Adrenal gland (tissue), 12 donors: ENCODE results near the gene TOX2. TPM values are rescaled to one million over a fixed set of nuclear protein-coding genes. Genes with fewer than 3 reads are reported as not detected.

Source experiments
- DNase-seq, 7 donors: peaks; one replicate each; pipeline ENCODE4 v3.0.0-alpha.2; 2019 to 2020
- H3K27ac ChIP-seq, 5 donors: fragments of 200-600 bp; sonication (generic) in 4 of 5; 1 replicate in 3 of 5; 2 replicates in 2 of 5; pipeline versions ENCODE4 v1.5.1 to v1.8.0; 2016 to 2020; ENCODE audit warnings: mild to moderate bottlenecking in 1 of 5
- H3K27me3 ChIP-seq: fragments of 200-600 bp; 2 replicates; pipeline ENCODE4 v1.8.0; 2021
- H3K36me3 ChIP-seq, 2 donors: fragments of 200-600 bp; replicated peaks in 1 of 2; 1 replicate in 1 of 2; 2 replicates in 1 of 2; pipeline versions ENCODE4 v1.5.1 to v1.8.0; 2018 to 2022
- H3K4me1 ChIP-seq, 2 donors: fragments of 200-600 bp; replicated peaks in 1 of 2; 1 replicate in 1 of 2; 2 replicates in 1 of 2; pipeline versions ENCODE4 v1.5.1 to v1.8.0; 2018 to 2021
- H3K4me3 ChIP-seq, 4 donors: fragments of 200-600 bp; sonication (generic) in 3 of 4; one replicate each; pipeline ENCODE4 v1.5.1; 2016 to 2018
- H3K9me3 ChIP-seq, 3 donors: fragments of 200-600 bp; sonication (generic) in 1 of 3; replicated peaks in 1 of 3; 1 replicate in 2 of 3; 2 replicates in 1 of 3; pipeline versions ENCODE4 v1.5.1 to v1.8.0; 2016 to 2021
- POLR2A ChIP-seq, 2 donors: fragments of 450-650 bp; IDR thresholded peaks; one replicate each; pipeline ENCODE4 v1.6.1; 2017; ENCODE audit warnings: antibody characterized with exemption in 2 of 2, mild to moderate bottlenecking in 2 of 2, moderate library complexity in 1 of 2
- WGBS, 4 donors: extraction: QIAGEN DNeasy Blood & Tissue Kit in 2 of 4; methylation state at CpG; one replicate each; pipeline versions ENCODE4 v1.1.5 to v1.1.7; 2013 to 2017; 5-methylcytosine and 5-hydroxymethylcytosine counted together
- intact Hi-C, 2 donors: fragments of 100-400 bp; cut with DNase I; formaldehyde crosslinking; loops; one replicate each; pipeline versions ENCODE4 v1.14.1 to v1.15.0; 2022 to 2023
- polyA plus RNA-seq, 3 donors: library from polyadenylated mRNA; stranded (reverse); fragments of 200-250 nt in 2 of 3; fragments of 350-450 nt in 1 of 3; fragmentation: Illumina TruSeq in 1 of 3; extraction: RNeasy Lipid Tissue Mini Kit (QIAGEN cat#74804) in 1 of 3; gene quantifications; one replicate each; pipeline ENCODE4 v1.2.3, GENCODE V29; 2013 to 2014
- total RNA-seq, 9 donors: library from RNA; depleted of rRNA in 4 of 9; stranded (reverse); fragments of >200 nt in 4 of 9; fragments of 120-200 nt in 1 of 9; fragmentation: NEBNext Ultra II Directional in 1 of 9; extraction: Animal tissue kit (Norgen Biotek cat#: 25700) in 1 of 9; gene quantifications; one replicate each; pipeline versions ENCODE4 v1.1.0 to v1.2.4, GENCODE V29; 2013 to 2023
- TF ChIP-seq, protein P1 (sequence below), 6 experiments: fragments of 450-650 bp in 4 of 6; fragments of 200-600 bp in 2 of 6; sonication (generic) in 1 of 6; IDR thresholded peaks; 1 replicate in 5 of 6; 2 replicates in 1 of 6; pipeline versions ENCODE4 v1.5.1 to v1.8.0; 2016 to 2021; ENCODE audit warnings: antibody characterized with exemption in 6 of 6, mild to moderate bottlenecking in 2 of 6, moderate library complexity in 1 of 6
- donor health status: healthy with polysubstance abuse.
- donor health status: Bipolar disorder and iron deficiency.
- donor health status: DM: yes; HTN: yes; CAD: no.
- donor health status: DM: no; HTN: no; CAD: no.
- donor health status: DM: no; HTN: no; CAD: no.
- donor health status: DM: yes; HTN: yes; CAD: no.

TOX2 gene
- total and polyA plus RNA-seq, 12 donors: 0.33 to 7.6 (median 2.8) TPM

GRCh38 chr20:44085616-44086434 lies 171.2 kb downstream of the TOX2 start:
- no peak for DNase-seq
- TF ChIP-seq, protein P1, sequence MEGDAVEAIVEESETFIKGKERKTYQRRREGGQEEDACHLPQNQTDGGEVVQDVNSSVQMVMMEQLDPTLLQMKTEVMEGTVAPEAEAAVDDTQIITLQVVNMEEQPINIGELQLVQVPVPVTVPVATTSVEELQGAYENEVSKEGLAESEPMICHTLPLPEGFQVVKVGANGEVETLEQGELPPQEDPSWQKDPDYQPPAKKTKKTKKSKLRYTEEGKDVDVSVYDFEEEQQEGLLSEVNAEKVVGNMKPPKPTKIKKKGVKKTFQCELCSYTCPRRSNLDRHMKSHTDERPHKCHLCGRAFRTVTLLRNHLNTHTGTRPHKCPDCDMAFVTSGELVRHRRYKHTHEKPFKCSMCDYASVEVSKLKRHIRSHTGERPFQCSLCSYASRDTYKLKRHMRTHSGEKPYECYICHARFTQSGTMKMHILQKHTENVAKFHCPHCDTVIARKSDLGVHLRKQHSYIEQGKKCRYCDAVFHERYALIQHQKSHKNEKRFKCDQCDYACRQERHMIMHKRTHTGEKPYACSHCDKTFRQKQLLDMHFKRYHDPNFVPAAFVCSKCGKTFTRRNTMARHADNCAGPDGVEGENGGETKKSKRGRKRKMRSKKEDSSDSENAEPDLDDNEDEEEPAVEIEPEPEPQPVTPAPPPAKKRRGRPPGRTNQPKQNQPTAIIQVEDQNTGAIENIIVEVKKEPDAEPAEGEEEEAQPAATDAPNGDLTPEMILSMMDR (IDR thresholded peaks at IDR 0.05): no peak
- no peak for TF ChIP-seq POLR2A (IDR thresholded peaks at IDR 0.05)
- Histone ChIP-seq H3K4me3 (no peak overlapping the region), H3K27ac (no peak overlapping the region), H3K9me3 (no peaks in the 10 kb centered on the region), H3K27me3 (no peaks in the 10 kb centered on the region), H3K36me3 (no peaks in the 10 kb centered on the region), H3K4me1 (no peaks in the 10 kb centered on the region)
- intact Hi-C loops: loop anchor here (5.0 to 10.0 kb wide), 3 partner anchors 244 to 641 kb away; no protein-coding TSS in a partner anchor
- WGBS, 4 donors: 70 to 86% (median 83%) methylated on average over 17 of the region's 17 CpGs

DNA sequence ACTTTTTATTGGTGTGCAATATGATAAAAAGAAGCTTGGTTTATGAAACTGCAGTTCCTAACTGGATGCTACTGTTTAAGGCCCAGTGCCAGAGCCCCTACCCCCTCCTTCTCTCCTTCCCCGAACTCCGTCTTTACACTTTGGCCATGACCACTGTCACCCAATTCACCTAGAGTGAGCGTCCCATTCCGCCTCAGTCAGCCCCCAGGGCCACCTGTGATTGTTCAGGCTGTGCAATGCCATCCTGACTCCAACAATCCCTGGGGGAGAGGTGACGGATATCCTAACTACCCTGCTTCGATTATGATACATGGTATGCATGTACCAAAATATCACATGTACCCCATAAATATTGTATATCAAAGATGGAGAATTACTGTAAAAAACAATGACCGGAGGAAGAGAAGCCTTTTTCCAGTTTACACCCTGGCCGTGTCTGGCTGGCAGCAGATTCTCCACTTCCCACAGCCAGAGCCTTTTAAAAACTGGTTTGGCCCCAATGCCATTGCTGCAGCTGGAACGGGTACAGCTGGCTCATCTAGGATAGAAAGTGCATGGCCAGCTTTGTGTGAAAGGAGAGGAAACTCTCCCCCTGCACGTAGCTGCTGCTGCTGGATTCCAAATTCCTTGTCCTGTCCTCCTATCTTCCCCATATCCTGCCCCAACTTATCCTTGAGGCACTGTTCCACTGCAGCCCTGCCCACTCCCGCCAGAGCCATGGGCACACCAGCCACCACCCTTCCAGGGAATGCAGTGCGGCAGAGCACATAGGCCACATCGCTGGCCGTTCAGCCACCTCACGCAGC lies 172.6 kb downstream of the TOX2 start:
- 80 to 84% (median 81%) methylated on average over 15 of the region's 15 CpGs for WGBS, 4 donors
- Histone ChIP-seq H3K4me3 (no peak overlapping the region), H3K36me3 (no peaks in the 10 kb centered on the region), H3K27me3 (no peaks in the 10 kb centered on the region), H3K27ac (no peak overlapping the region), H3K9me3 (no peaks in the 10 kb centered on the region), H3K4me1 (no peaks in the 10 kb centered on the region)
- TF ChIP-seq, protein P1 (IDR thresholded peaks at IDR 0.05): no peak
- TF ChIP-seq POLR2A (IDR thresholded peaks at IDR 0.05): no peak
- DNase-seq: no peak
- intact Hi-C loops: loop anchor here (5.0 to 10.0 kb wide), 3 partner anchors 245 to 642 kb away; no protein-coding TSS in a partner anchor

DNA sequence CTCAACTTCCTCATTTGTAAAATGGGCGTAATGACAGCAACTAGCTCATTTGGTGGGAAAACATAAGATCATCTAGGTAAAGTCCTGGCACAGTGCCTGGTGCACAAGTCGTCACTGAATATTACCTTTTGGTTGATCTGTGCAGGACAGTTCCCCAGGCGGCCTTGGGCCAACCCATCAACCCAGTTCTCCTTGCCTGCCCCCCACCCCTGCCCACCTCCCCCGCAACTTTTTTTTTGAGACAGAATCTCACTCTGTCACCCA lies 173.1 kb downstream of the TOX2 start:
- Histone ChIP-seq H3K4me1 (no peaks in the 10 kb centered on the region), H3K9me3 (no peaks in the 10 kb centered on the region), H3K36me3 (no peaks in the 10 kb centered on the region), H3K27me3 (no peaks in the 10 kb centered on the region), H3K27ac (no peak overlapping the region), H3K4me3 (no peak overlapping the region)
- WGBS, 4 donors: 78 to 84% (median 81%) methylated on average over 4 of the region's 4 CpGs
- TF ChIP-seq POLR2A (IDR thresholded peaks at IDR 0.05): no peak
- TF ChIP-seq, protein P1 (IDR thresholded peaks at IDR 0.05): no peak
- DNase-seq: no peak
- intact Hi-C loops: loop anchor here (5.0 to 10.0 kb wide), 3 partner anchors 245 to 643 kb away; no protein-coding TSS in a partner anchor

- Histone ChIP-seq H3K27ac (no peak overlapping the region), H3K9me3 (no peaks in the 10 kb centered on the region), H3K36me3 (no peaks in the 10 kb centered on the region), H3K4me3 (no peak overlapping the region), H3K4me1 (no peaks in the 10 kb centered on the region), H3K27me3 (peaks cover 3% of the 10 kb centered on the region)
- intact Hi-C loops: loop anchor here (5.0 to 10.0 kb wide), 3 partner anchors 248 to 645 kb away; no protein-coding TSS in a partner anchor
- 54 to 66% (median 58%) methylated on average over 7 of the region's 7 CpGs for WGBS, 4 donors
- peak in 5 of 7 donors; percentile 25 to 73 (median 47) for DNase-seq
- no peak for TF ChIP-seq POLR2A (IDR thresholded peaks at IDR 0.05)
- TF ChIP-seq, protein P1 (IDR thresholded peaks at IDR 0.05): no peak
Observed at GRCh38 chr20:44089987-44090674, 175.5 kb downstream of the TOX2 start.
